Esophagus squamous epithelium (tissue), 4 donors: Measurements from ENCODE around the gene TTC28.

Experiments used
- POLR2A ChIP-seq, 4 donors: fragments of 450-650 bp; IDR thresholded peaks; one replicate each; pipeline ENCODE4 v1.6.1; 2017; ENCODE audit warnings: antibody characterized with exemption in 4 of 4, mild to moderate bottlenecking in 4 of 4, moderate library complexity in 3 of 4
- TF ChIP-seq, protein P1 (sequence below), 6 experiments: fragments of 450-650 bp in 4 of 6; fragments of 200-600 bp in 2 of 6; sonication (generic) in 2 of 6; IDR thresholded peaks; one replicate each; pipeline ENCODE4 v1.5.1; 2016 to 2019; ENCODE audit warnings: antibody characterized with exemption in 6 of 6, mild to moderate bottlenecking in 4 of 6, moderate library complexity in 4 of 6

DNA sequence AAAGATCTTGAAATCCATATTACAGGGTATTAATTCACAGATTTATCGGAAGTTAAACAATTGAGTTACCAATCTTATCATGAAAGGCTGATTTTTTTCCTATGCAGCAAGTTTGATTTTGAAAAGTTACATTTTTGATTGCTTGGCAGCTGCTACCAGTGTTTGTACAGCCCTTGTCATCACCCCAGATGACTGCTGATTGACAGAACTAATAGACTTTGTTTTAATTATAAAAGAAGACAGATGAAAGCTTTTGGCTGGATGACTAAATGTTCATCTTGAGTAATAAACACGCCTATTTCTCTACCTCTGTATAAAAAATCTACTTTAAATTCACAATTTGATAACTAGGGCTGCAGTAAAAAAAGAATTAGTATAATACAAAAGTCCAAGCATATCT is 259.7 kb downstream of the TTC28 start:
- TF ChIP-seq, protein P1, sequence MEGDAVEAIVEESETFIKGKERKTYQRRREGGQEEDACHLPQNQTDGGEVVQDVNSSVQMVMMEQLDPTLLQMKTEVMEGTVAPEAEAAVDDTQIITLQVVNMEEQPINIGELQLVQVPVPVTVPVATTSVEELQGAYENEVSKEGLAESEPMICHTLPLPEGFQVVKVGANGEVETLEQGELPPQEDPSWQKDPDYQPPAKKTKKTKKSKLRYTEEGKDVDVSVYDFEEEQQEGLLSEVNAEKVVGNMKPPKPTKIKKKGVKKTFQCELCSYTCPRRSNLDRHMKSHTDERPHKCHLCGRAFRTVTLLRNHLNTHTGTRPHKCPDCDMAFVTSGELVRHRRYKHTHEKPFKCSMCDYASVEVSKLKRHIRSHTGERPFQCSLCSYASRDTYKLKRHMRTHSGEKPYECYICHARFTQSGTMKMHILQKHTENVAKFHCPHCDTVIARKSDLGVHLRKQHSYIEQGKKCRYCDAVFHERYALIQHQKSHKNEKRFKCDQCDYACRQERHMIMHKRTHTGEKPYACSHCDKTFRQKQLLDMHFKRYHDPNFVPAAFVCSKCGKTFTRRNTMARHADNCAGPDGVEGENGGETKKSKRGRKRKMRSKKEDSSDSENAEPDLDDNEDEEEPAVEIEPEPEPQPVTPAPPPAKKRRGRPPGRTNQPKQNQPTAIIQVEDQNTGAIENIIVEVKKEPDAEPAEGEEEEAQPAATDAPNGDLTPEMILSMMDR (IDR thresholded peaks at IDR 0.05), result no peak
- TF ChIP-seq POLR2A (IDR thresholded peaks at IDR 0.05), result no peak
